ENCODE data around the gene CFAP410. TPM values are rescaled to one million over a fixed set of nuclear protein-coding genes. Genes with fewer than 3 reads are reported as not detected.
"Not testable (repeated sequence)": the region's sequence is repeated elsewhere in the genome, so short reads cannot be mapped to it uniquely, and the experiment has no call there.

CFAP410 gene
- total and polyA plus RNA-seq, 8 donors: 21.1 to 118 (median 32.8) TPM

GRCh38 chr21:44364151-44365053 is 25.2 kb upstream of the CFAP410 start:
- Histone ChIP-seq H3K27me3 (peaks cover 0 to 40% (median 9%) of the 10 kb centered on the region in 3 donors), H3K9me3 (peaks cover 0 to 19% (median 16%) of the 10 kb centered on the region in 4 donors), H3K36me3 (no peaks in the 10 kb centered on the region), H3K27ac (no peak overlapping the region), H3K4me3 (no peak overlapping the region), H3K4me1 (peaks cover 0 to 6% (median 3%) of the 10 kb centered on the region in 4 donors)
- intact Hi-C loops (cut with DNase I; ENCODE audit: low total_unique reads): no loop called here
- 73 to 82% (median 80%) methylated on average over 21 to 22 of the region's 22 CpGs for WGBS, 5 donors
- TF ChIP-seq POLR2A (IDR thresholded peaks at IDR 0.05): no peak
- TF ChIP-seq CTCF (IDR thresholded peaks at IDR 0.05): no peak
- TF ChIP-seq POLR2AphosphoS5 (IDR thresholded peaks at IDR 0.05): no peak
- DNase-seq: no peak

GRCh38 chr21:44363278-44363677 is 24.1 kb upstream of the CFAP410 start:
- 91 to 100% (median 93%) methylated on average over 1 of the region's 1 CpG for WGBS, 5 donors
- TF ChIP-seq POLR2AphosphoS5 (IDR thresholded peaks at IDR 0.05) (no peak), EP300 (IDR thresholded peaks at IDR 0.05) (no peak), POLR2A (IDR thresholded peaks at IDR 0.05) (no peak), CTCF (IDR thresholded peaks at IDR 0.05) (no peak)
- no peak for DNase-seq
- peaks cover 0 to 29% (median 3%) of the 10 kb centered on the region in 3 donors for H3K27me3 ChIP-seq
- H3K4me3 ChIP-seq: no peak overlapping the region
- peaks cover 0 to 19% (median 16%) of the 10 kb centered on the region in 4 donors for H3K9me3 ChIP-seq
- H3K4me1 ChIP-seq: no peaks in the 10 kb centered on the region
- H3K36me3 ChIP-seq: no peaks in the 10 kb centered on the region
- no peak overlapping the region for H3K27ac ChIP-seq
- intact Hi-C loops (cut with DNase I; ENCODE audit: low total_unique reads): no loop called here

GRCh38 chr21:44361903-44362302 is 22.7 kb upstream of the CFAP410 start:
- WGBS, 5 donors: 85 to 92% (median 89%) methylated on average over 5 of the region's 5 CpGs

GRCh38 chr21:44360159-44360558 is 21.0 kb upstream of the CFAP410 start:
- peaks cover 0 to 22% (median 0%) of the 10 kb centered on the region in 3 donors for H3K27me3 ChIP-seq
- H3K4me3 ChIP-seq: no peak overlapping the region
- peaks cover 0 to 19% (median 16%) of the 10 kb centered on the region in 4 donors for H3K9me3 ChIP-seq
- 44 to 55% (median 45%) methylated on average over 8 of the region's 8 CpGs for WGBS, 5 donors
- H3K36me3 ChIP-seq: peaks cover 0 to 6% (median 0%) of the 10 kb centered on the region in 4 donors
- no peak for TF ChIP-seq POLR2A (IDR thresholded peaks at IDR 0.05)
- TF ChIP-seq POLR2AphosphoS5 (IDR thresholded peaks at IDR 0.05): no peak
- TF ChIP-seq CTCF (IDR thresholded peaks at IDR 0.05): no peak
- no peak for TF ChIP-seq EP300 (IDR thresholded peaks at IDR 0.05)
- H3K27ac ChIP-seq: peak overlapping the region in 2 of 5 donors; percentile 22 to 28
- intact Hi-C loops (cut with DNase I; ENCODE audit: low total_unique reads): no loop called here
- no peak for DNase-seq
- H3K4me1 ChIP-seq: peaks cover 0 to 2% (median 0%) of the 10 kb centered on the region in 4 donors

More at GRCh38 chr21:44361903-44362302, 22.7 kb upstream of the CFAP410 start:
- peaks cover 0 to 25% (median 3%) of the 10 kb centered on the region in 3 donors for H3K27me3 ChIP-seq
- H3K36me3 ChIP-seq; DNase-seq; H3K4me1 ChIP-seq; H3K4me3 ChIP-seq; intact Hi-C loops (cut with DNase I; ENCODE audit: low total_unique reads); H3K27ac ChIP-seq: not testable (repeated sequence)
- H3K9me3 ChIP-seq: peaks cover 0 to 19% (median 16%) of the 10 kb centered on the region in 4 donors

All from stomach (tissue), 9 donors.